HCT116 (cell line): ENCODE results near the gene SEMA3B. TPM values are rescaled to one million over a fixed set of nuclear protein-coding genes. Genes with fewer than 3 reads are reported as not detected.

Experiments used
- ATAC-seq: fragments of 200-7000 bp; cut with Tn5 transposase; 2 replicates; pipeline ENCODE4 v1.9.1; 2020; ENCODE audit warnings: mild to moderate bottlenecking, moderate library complexity
- BruUV-seq: library from RNA; stranded (reverse); fragments of 400-500 nt; replicated peaks from 2 replicates; lab custom pipeline; 2021; lab: Mats Ljungman, UMichigan
- CTCF ChIA-PET: fragments of 300-600 bp; sonication (Branson Sonifier 250); formaldehyde crosslinking; loops from one replicate; lab custom pipeline; 2021; ENCODE audit warnings: antibody characterized with exemption; lab: Charles Lee
- POLR2A ChIA-PET: fragments of 300-600, 350-600 bp; sonication (Branson Sonifier 250); formaldehyde crosslinking; loops from one replicate; lab custom pipeline; 2021; ENCODE audit warnings: antibody characterized with exemption; lab: Charles Lee
- RAD21 ChIA-PET, 2 experiments: fragments of 300-600 bp; sonication (Branson Sonifier 250); formaldehyde crosslinking; loops; one replicate each; lab custom pipeline; 2023; ENCODE audit warnings: low total read pairs in 2 of 2; ENCODE audit not compliant: uncharacterized antibody in 2 of 2, unreplicated experiment in 2 of 2, low non-redundant PET in 1 of 2; lab: Charles Lee
- DNase-seq: peaks from one replicate; pipeline ENCODE4 v3.0.0-alpha.2; 2010; ENCODE audit warnings: low read depth, low spot score
- H2AFZ ChIP-seq: fragments of 200-600 bp; shearing (Covaris generic), sonication (generic); 2 replicates; pipeline ENCODE4 v1.6.1; 2017; ENCODE audit warnings: low read depth, mixed run types, mixed read lengths, antibody characterized with exemption, low read length; ENCODE audit not compliant: poor library complexity, severe bottlenecking
- H3K27ac ChIP-seq: 2 replicates; pipeline ENCODE4 v1.5.1; 2012; ENCODE audit warnings: low read depth, low read length
- H3K27me3 ChIP-seq: fragments of 200-600 bp; sonication (generic); 2 replicates; pipeline ENCODE4 v1.6.1; 2016; ENCODE audit warnings: mixed run types, low read length, mixed read lengths; ENCODE audit not compliant: insufficient read depth
- H3K36me3 ChIP-seq, 2 experiments: fragments of 200-500 bp in 1 of 2; fragments of 200-600 bp in 1 of 2; sonication (Bioruptor generic) in 1 of 2; sonication (generic) in 1 of 2; 2 replicates each; pipeline versions ENCODE4 v1.5.1 to v1.6.1; 2014 to 2016; ENCODE audit warnings: low read length in 2 of 2, inconsistent platforms in 1 of 2, mixed read lengths in 1 of 2, mixed run types in 1 of 2; ENCODE audit not compliant: insufficient read depth in 2 of 2, control insufficient read depth in 1 of 2
- H3K4me1 ChIP-seq, 2 experiments: fragments of 200-600 bp in 1 of 2; sonication (generic) in 1 of 2; 2 replicates each; pipeline versions ENCODE4 v1.5.1 to v1.6.1; 2012 to 2017; ENCODE audit warnings: low read length in 2 of 2, inconsistent platforms in 1 of 2, mild to moderate bottlenecking in 1 of 2, mixed read lengths in 1 of 2, mixed run types in 1 of 2, moderate library complexity in 1 of 2; ENCODE audit not compliant: insufficient read depth in 2 of 2, control insufficient read depth in 1 of 2
- H3K4me2 ChIP-seq: fragments of 200-600 bp; sonication (generic); 2 replicates; pipeline ENCODE4 v1.6.1; 2017; ENCODE audit warnings: mixed run types, low read length, mixed read lengths
- H3K4me3 ChIP-seq, 2 experiments: fragments of 200-600 bp in 1 of 2; sonication (generic) in 1 of 2; replicated peaks in 1 of 2; 2 replicates each; pipeline ENCODE4 v1.5.1; 2011 to 2016; ENCODE audit warnings: low read length in 2 of 2, control low read depth in 1 of 2, low read depth in 1 of 2, mild to moderate bottlenecking in 1 of 2, mixed read lengths in 1 of 2, mixed run types in 1 of 2
- H3K79me2 ChIP-seq: fragments of 200-600 bp; sonication (generic); 2 replicates; pipeline ENCODE4 v1.6.1; 2017; ENCODE audit warnings: mild to moderate bottlenecking, mixed run types, low read length, moderate library complexity, mixed read lengths; ENCODE audit not compliant: insufficient read depth
- H3K9ac ChIP-seq: fragments of 200-600 bp; sonication (generic); 2 replicates; pipeline ENCODE4 v1.6.1; 2016; ENCODE audit warnings: low read length, mixed read lengths
- H3K9me2 ChIP-seq: fragments of 200-600 bp; sonication (generic), shearing (Covaris generic); 2 replicates; pipeline ENCODE4 v1.6.1; 2017; ENCODE audit warnings: mixed run types, mild to moderate bottlenecking, moderate library complexity; ENCODE audit not compliant: insufficient read depth
- H3K9me3 ChIP-seq, 2 experiments: fragments of 200-500 bp in 1 of 2; fragments of 200-600 bp in 1 of 2; sonication (Bioruptor generic) in 1 of 2; sonication (generic) in 1 of 2; 2 replicates each; pipeline ENCODE4 v1.6.1; 2014 to 2017; ENCODE audit warnings: low read length in 2 of 2, mixed read lengths in 2 of 2, inconsistent platforms in 1 of 2, low read depth in 1 of 2, mild to moderate bottlenecking in 1 of 2, mixed run types in 1 of 2, moderate library complexity in 1 of 2; ENCODE audit not compliant: control insufficient read depth in 1 of 2, insufficient read depth in 1 of 2
- H4K20me1 ChIP-seq: fragments of 200-600 bp; sonication (generic), shearing (Covaris generic); 2 replicates; pipeline ENCODE4 v1.6.1; 2017; ENCODE audit warnings: mixed run types, mild to moderate bottlenecking, moderate library complexity; ENCODE audit not compliant: insufficient read depth
- CBX3 ChIP-seq: IDR thresholded peaks from 2 replicates; pipeline ENCODE4 v1.6.1; 2012; ENCODE audit warnings: low read depth
- CEBPB ChIP-seq: IDR thresholded peaks from 2 replicates; pipeline ENCODE4 v1.6.1; 2012; ENCODE audit warnings: low read depth
- EGR1 ChIP-seq: IDR thresholded peaks from 2 replicates; pipeline ENCODE4 v1.6.1; 2012; ENCODE audit warnings: low read depth
- ELF1 ChIP-seq: IDR thresholded peaks from 2 replicates; pipeline ENCODE4 v1.6.1; 2012; ENCODE audit warnings: low read depth, borderline replicate concordance
- EZH2 ChIP-seq: fragments of 200-600 bp; sonication (generic); IDR thresholded peaks from 2 replicates; pipeline ENCODE4 v1.6.1; 2017; ENCODE audit warnings: antibody characterized with exemption, mixed run types
- EZH2phosphoT487 ChIP-seq: fragments of 200-600 bp; IDR thresholded peaks from 2 replicates; pipeline ENCODE4 v1.6.1; 2018; ENCODE audit warnings: antibody characterized with exemption, borderline replicate concordance
- FOSL1 ChIP-seq: IDR thresholded peaks from 2 replicates; pipeline ENCODE4 v1.6.1; 2012; ENCODE audit warnings: low read depth
- JUND ChIP-seq: IDR thresholded peaks from 2 replicates; pipeline ENCODE4 v1.6.1; 2012
- POLR2A ChIP-seq: IDR thresholded peaks from 2 replicates; pipeline ENCODE4 v1.7.0; 2011; ENCODE audit warnings: borderline replicate concordance; ENCODE audit not compliant: insufficient read depth, insufficient read length; ENCODE audit errors: extremely low read depth
- POLR2AphosphoS5 ChIP-seq: IDR thresholded peaks from 2 replicates; pipeline ENCODE4 v1.6.1; 2011; ENCODE audit warnings: mild to moderate bottlenecking, low read depth, low read length, moderate library complexity
- RAD21 ChIP-seq: IDR thresholded peaks from 2 replicates; pipeline ENCODE4 v1.6.1; 2012; ENCODE audit warnings: low read depth, mild to moderate bottlenecking
- SP1 ChIP-seq: IDR thresholded peaks from 2 replicates; pipeline ENCODE4 v1.6.1; 2012; ENCODE audit warnings: low read depth
- YY1 ChIP-seq: IDR thresholded peaks from 2 replicates; pipeline ENCODE4 v1.6.1; 2011; ENCODE audit warnings: low read length, low read depth, moderate library complexity, mild to moderate bottlenecking; ENCODE audit not compliant: insufficient replicate concordance; ENCODE audit errors: extremely low read depth
- ZFX ChIP-seq: fragments of 450-650 bp; IDR thresholded peaks from 2 replicates; pipeline ENCODE4 v1.6.1; 2017
- ZNF274 ChIP-seq: fragments of 200-500 bp; sonication (Bioruptor generic); IDR thresholded peaks from 2 replicates; pipeline ENCODE4 v1.6.1; 2014; ENCODE audit warnings: mild to moderate bottlenecking, low read depth, low read length, inconsistent platforms
- intact Hi-C: fragments of 100-400 bp; cut with micrococcal nuclease; formaldehyde crosslinking; loops from 2 replicates; pipeline ENCODE4 v1.10.0; 2022
- total RNA-seq: library from RNA; stranded (reverse); gene quantifications from one replicate; pipeline ENCODE4 v1.2.1, GENCODE V29; 2021; ENCODE audit not compliant: unreplicated experiment
- TF ChIP-seq, protein P1 (sequence below): IDR thresholded peaks from 2 replicates; pipeline ENCODE4 v1.6.1; 2011; ENCODE audit warnings: mild to moderate bottlenecking, low read length, moderate library complexity; ENCODE audit not compliant: insufficient replicate concordance; ENCODE audit errors: extremely low read depth
- TF ChIP-seq, protein P2 (sequence below), 3 experiments: fragments of 200-600 bp in 1 of 3; sonication (generic) in 1 of 3; IDR thresholded peaks in 2 of 3; conservative IDR thresholded peaks in 1 of 3; 2 replicates each; pipeline ENCODE4 v1.5.1; 2012 to 2017; ENCODE audit warnings: low read depth in 2 of 3, low read length in 2 of 3, antibody characterized with exemption in 1 of 3, borderline replicate concordance in 1 of 3, control low read depth in 1 of 3, mild to moderate bottlenecking in 1 of 3, mixed read lengths in 1 of 3, mixed run types in 1 of 3, moderate library complexity in 1 of 3; ENCODE audit not compliant: insufficient read depth in 1 of 3
- TF ChIP-seq, protein P3 (sequence below): IDR thresholded peaks from 2 replicates; pipeline ENCODE4 v1.6.1; 2012
- TF ChIP-seq, protein P4 (sequence below): IDR thresholded peaks from 2 replicates; pipeline ENCODE4 v1.6.1; 2012
- TF ChIP-seq, protein P5 (sequence below): IDR thresholded peaks from 2 replicates; pipeline ENCODE4 v1.6.1; 2012; ENCODE audit warnings: low read depth

SEMA3B gene
- total RNA-seq, 1 experiment from 2014 or later: 46.2 TPM

DNA sequence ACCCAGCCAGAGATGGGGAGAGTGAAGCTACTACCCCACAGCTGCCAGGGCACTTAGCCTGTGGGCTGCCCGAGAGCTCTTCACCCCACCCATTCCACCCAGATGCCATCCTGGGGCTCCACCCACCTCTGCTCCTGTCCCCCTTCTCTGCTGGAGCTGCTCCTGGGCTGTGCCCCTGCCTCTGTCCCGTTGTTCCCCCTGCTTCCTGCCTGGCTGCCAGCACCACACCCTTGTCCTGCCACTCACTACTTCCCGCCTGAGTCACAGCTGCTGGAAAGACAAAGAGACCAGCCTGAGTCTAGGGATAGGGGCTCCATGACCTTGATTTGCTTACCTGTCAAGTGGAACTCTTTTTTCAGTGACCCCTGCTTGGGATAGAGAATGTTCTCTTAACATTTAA, 20.6 kb upstream of the SEMA3B start:
- RAD21 ChIA-PET: no interaction called here
- no peak for DNase-seq
- TF ChIP-seq POLR2A: no peak
- no peak for TF ChIP-seq ZNF274
- TF ChIP-seq EZH2phosphoT487: no peak
- TF ChIP-seq RAD21: no peak
- no peak for TF ChIP-seq SP1
- no peak for TF ChIP-seq ELF1
- no peak; the same call in 1 of the 2 replicates for TF ChIP-seq POLR2AphosphoS5
- TF ChIP-seq JUND: no peak
- TF ChIP-seq, protein P1, sequence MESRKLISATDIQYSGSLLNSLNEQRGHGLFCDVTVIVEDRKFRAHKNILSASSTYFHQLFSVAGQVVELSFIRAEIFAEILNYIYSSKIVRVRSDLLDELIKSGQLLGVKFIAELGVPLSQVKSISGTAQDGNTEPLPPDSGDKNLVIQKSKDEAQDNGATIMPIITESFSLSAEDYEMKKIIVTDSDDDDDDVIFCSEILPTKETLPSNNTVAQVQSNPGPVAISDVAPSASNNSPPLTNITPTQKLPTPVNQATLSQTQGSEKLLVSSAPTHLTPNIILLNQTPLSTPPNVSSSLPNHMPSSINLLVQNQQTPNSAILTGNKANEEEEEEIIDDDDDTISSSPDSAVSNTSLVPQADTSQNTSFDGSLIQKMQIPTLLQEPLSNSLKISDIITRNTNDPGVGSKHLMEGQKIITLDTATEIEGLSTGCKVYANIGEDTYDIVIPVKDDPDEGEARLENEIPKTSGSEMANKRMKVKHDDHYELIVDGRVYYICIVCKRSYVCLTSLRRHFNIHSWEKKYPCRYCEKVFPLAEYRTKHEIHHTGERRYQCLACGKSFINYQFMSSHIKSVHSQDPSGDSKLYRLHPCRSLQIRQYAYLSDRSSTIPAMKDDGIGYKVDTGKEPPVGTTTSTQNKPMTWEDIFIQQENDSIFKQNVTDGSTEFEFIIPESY: no peak
- TF ChIP-seq EZH2: no peak
- no peak for TF ChIP-seq FOSL1
- TF ChIP-seq CBX3: no peak
- TF ChIP-seq CEBPB: no peak
- TF ChIP-seq, protein P2, sequence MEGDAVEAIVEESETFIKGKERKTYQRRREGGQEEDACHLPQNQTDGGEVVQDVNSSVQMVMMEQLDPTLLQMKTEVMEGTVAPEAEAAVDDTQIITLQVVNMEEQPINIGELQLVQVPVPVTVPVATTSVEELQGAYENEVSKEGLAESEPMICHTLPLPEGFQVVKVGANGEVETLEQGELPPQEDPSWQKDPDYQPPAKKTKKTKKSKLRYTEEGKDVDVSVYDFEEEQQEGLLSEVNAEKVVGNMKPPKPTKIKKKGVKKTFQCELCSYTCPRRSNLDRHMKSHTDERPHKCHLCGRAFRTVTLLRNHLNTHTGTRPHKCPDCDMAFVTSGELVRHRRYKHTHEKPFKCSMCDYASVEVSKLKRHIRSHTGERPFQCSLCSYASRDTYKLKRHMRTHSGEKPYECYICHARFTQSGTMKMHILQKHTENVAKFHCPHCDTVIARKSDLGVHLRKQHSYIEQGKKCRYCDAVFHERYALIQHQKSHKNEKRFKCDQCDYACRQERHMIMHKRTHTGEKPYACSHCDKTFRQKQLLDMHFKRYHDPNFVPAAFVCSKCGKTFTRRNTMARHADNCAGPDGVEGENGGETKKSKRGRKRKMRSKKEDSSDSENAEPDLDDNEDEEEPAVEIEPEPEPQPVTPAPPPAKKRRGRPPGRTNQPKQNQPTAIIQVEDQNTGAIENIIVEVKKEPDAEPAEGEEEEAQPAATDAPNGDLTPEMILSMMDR (IDR thresholded peaks at IDR 0.05 in 2 of 3, conservative IDR thresholded peaks at IDR 0.05 in 1 of 3; ENCODE audit: borderline replicate concordance in 1 of 3, insufficient read depth in 1 of 3, low read depth in 2 of 3, low read length in 2 of 3): no peak
- no peak for TF ChIP-seq YY1
- TF ChIP-seq EGR1: no peak
- TF ChIP-seq, protein P3, sequence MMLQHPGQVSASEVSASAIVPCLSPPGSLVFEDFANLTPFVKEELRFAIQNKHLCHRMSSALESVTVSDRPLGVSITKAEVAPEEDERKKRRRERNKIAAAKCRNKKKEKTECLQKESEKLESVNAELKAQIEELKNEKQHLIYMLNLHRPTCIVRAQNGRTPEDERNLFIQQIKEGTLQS: no peak
- TF ChIP-seq, protein P4, sequence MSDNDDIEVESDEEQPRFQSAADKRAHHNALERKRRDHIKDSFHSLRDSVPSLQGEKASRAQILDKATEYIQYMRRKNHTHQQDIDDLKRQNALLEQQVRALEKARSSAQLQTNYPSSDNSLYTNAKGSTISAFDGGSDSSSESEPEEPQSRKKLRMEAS: no peak
- TF ChIP-seq, protein P5, sequence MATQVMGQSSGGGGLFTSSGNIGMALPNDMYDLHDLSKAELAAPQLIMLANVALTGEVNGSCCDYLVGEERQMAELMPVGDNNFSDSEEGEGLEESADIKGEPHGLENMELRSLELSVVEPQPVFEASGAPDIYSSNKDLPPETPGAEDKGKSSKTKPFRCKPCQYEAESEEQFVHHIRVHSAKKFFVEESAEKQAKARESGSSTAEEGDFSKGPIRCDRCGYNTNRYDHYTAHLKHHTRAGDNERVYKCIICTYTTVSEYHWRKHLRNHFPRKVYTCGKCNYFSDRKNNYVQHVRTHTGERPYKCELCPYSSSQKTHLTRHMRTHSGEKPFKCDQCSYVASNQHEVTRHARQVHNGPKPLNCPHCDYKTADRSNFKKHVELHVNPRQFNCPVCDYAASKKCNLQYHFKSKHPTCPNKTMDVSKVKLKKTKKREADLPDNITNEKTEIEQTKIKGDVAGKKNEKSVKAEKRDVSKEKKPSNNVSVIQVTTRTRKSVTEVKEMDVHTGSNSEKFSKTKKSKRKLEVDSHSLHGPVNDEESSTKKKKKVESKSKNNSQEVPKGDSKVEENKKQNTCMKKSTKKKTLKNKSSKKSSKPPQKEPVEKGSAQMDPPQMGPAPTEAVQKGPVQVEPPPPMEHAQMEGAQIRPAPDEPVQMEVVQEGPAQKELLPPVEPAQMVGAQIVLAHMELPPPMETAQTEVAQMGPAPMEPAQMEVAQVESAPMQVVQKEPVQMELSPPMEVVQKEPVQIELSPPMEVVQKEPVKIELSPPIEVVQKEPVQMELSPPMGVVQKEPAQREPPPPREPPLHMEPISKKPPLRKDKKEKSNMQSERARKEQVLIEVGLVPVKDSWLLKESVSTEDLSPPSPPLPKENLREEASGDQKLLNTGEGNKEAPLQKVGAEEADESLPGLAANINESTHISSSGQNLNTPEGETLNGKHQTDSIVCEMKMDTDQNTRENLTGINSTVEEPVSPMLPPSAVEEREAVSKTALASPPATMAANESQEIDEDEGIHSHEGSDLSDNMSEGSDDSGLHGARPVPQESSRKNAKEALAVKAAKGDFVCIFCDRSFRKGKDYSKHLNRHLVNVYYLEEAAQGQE: no peak
- TF ChIP-seq ZFX: no peak

More for the DNA sequence above, 20.6 kb upstream of the SEMA3B start:
- H3K9ac ChIP-seq: peak overlapping the region; percentile 77
- H3K9me2 ChIP-seq: no peaks in the 10 kb centered on the region
- no peak overlapping the region for H2AFZ ChIP-seq
- no peaks in the 10 kb centered on the region for H4K20me1 ChIP-seq
- H3K27me3 ChIP-seq: no peaks in the 10 kb centered on the region
- no peak for ATAC-seq
- CTCF ChIA-PET: interaction anchor here (1.0 to 4.7 kb wide), 3 partner anchors 11 to 54 kb away, joined by 3 to 46 read pairs (median 3); no protein-coding TSS in a partner anchor
- H3K4me3 ChIP-seq: peak overlapping the region in 1 of 2 experiments; percentile 42; a peak in 3 of 4 replicates
- no TSS peak for BruUV-seq
- intact Hi-C loops: no loop called here
- H3K4me2 ChIP-seq: peak overlapping the region; percentile 93
- H3K27ac ChIP-seq: peak overlapping the region; percentile 86
- H3K79me2 ChIP-seq: peaks cover 84% of the 10 kb centered on the region
- H3K4me1 ChIP-seq: peaks cover 38 to 95% of the 10 kb centered on the region in 2 experiments
- H3K9me3 ChIP-seq: no peaks in the 10 kb centered on the region
- H3K36me3 ChIP-seq: peaks cover 0 to 3% of the 10 kb centered on the region in 2 experiments; a peak in 1 of 4 replicates
- POLR2A ChIA-PET: interaction anchor here (0.9 to 2.7 kb wide), 3 partner anchors 12 to 43 kb away, joined by 3 to 34 read pairs (median 5); partner anchors contain the start of genes GNAI2 and IFRD2
